ENCODE measurements around the gene CCDC112.

Gene CCDC112

DNA sequence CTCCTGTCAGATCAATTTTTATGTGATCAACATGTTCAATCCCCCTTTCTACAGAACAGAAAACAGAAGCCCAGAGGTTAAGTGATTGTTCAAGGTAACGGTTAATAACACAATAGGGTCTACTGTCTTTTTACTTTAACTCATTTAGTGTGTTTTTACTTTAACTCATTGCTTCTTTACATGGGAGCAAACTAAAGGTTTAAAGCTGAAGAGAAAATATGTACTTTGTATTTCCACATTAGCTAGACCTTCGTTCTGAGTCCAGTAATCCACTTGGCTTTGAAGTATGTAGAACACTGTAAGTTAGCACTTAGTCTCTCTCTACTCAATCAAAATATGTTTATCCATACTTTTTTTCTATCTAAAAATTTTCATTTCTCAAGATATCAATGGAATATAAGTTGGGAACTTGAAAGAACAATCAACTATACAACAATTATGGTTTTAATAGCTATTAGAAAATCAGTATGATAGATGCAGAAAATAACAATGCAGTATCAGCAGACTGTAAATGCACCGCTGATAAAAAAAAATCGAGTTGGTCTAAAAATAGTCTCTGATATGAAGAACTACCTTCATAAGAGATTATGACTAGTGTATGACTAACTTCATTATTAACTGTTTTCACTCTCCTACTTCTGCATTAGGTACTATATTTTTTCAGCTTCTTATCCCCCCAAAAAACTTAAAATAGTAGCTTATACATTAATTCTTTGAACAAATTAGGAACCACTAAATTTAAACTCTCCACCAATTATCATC is 54.4 kb downstream of the CCDC112 start:
- H3K36me3 ChIP-seq (ENCODE audit: insufficient read depth, low read length), result peaks cover 22% of the 10 kb centered on the region
- no peak overlapping the region for H3K9ac ChIP-seq (ENCODE audit: insufficient read length)
- no peak for TF ChIP-seq POLR2AphosphoS5 (IDR thresholded peaks at IDR 0.05; ENCODE audit: borderline replicate concordance, low read depth, low read length)
- TF ChIP-seq FOXP2 (optimal IDR thresholded peaks at IDR 0.05; ENCODE audit: control extremely low read depth, extremely low read length, insufficient read depth), result no peak
- TF ChIP-seq EZH2 (IDR thresholded peaks at IDR 0.05), result no peak
- H3K27ac ChIP-seq, result no peak overlapping the region
- no peak for DNase-seq (ENCODE audit: low read depth, low spot score)
- no peak overlapping the region for H3K4me3 ChIP-seq
- no peaks in the 10 kb centered on the region for H3K9me3 ChIP-seq (ENCODE audit: low read depth, low read length)

DNA sequence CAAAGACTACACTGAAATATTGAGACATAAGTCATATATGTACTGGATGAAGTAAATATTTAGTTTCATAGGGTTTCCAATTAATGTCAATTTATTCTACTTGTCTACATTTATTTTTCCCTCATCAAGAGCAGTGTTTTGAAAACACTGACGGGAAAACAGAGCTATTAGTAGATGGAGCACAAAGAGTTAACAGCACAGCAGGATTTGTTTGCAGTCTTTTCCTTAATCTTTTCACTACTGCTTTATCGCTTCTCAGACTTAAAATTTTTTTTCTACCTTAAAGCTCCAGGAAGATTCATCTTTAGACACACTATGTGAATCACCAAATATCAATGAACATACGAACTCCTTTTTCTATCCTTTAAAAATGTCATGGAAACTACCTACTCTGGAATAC is 59.4 kb downstream of the CCDC112 start:
- H3K27ac ChIP-seq, result no peak overlapping the region
- DNase-seq (ENCODE audit: low read depth, low spot score), result no peak
- TF ChIP-seq EZH2 (IDR thresholded peaks at IDR 0.05), result no peak
- no peak for TF ChIP-seq FOXP2 (optimal IDR thresholded peaks at IDR 0.05; ENCODE audit: control extremely low read depth, extremely low read length, insufficient read depth)
- no peak for TF ChIP-seq POLR2AphosphoS5 (IDR thresholded peaks at IDR 0.05; ENCODE audit: borderline replicate concordance, low read depth, low read length)
- no peak overlapping the region for H3K4me3 ChIP-seq
- H3K9ac ChIP-seq (ENCODE audit: insufficient read length), result no peak overlapping the region
- H3K9me3 ChIP-seq (ENCODE audit: low read depth, low read length), result no peaks in the 10 kb centered on the region
- peaks cover 33% of the 10 kb centered on the region for H3K36me3 ChIP-seq (ENCODE audit: insufficient read depth, low read length)

DNA sequence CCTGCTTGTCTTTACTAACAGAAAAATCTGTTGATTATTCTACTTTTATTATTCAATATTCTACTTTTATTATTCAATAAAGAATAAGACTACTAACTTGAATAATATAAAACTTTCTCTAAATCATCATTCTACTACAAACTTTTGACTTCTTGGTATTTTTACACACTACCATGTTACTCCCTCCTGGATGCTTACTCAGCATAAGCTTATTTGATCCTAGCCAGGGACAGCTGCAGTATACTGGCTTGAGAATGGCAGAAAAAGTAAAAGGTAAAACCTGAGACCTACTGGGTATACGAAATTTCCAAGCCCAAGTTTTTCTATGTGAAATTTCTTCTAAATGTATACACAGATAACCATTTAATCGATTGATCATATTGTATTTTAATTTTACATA is 59.9 kb downstream of the CCDC112 start:
- Histone ChIP-seq H3K27ac (no peak overlapping the region), H3K9me3 (ENCODE audit: low read depth, low read length) (no peaks in the 10 kb centered on the region), H3K9ac (ENCODE audit: insufficient read length) (no peak overlapping the region), H3K36me3 (ENCODE audit: insufficient read depth, low read length) (peaks cover 37% of the 10 kb centered on the region), H3K4me3 (no peak overlapping the region)
- TF ChIP-seq EZH2 (IDR thresholded peaks at IDR 0.05) (no peak), FOXP2 (optimal IDR thresholded peaks at IDR 0.05; ENCODE audit: control extremely low read depth, extremely low read length, insufficient read depth) (no peak), POLR2AphosphoS5 (IDR thresholded peaks at IDR 0.05; ENCODE audit: borderline replicate concordance, low read depth, low read length) (no peak)
- DNase-seq (ENCODE audit: low read depth, low spot score), result no peak

DNA sequence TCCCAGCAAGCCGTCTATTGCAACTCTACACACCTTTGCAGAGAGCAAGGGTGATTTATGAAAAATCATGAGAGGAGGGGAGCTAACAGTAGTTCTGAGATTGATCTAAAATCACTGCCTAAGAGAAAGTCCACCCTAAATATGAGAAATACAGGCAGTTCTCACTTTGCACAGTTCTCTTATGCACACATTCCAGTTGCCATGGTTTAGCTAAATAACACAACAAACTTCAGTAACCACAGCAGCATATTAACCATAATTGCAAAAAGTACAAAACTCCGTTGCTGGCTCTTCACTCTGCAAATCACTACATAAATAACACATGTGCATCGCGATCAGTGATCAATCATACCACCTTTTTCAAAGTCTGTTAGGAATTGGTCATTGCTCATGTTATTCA is 64.9 kb downstream of the CCDC112 start:
- no peak overlapping the region for H3K9ac ChIP-seq (ENCODE audit: insufficient read length)
- H3K27ac ChIP-seq, result no peak overlapping the region
- H3K9me3 ChIP-seq (ENCODE audit: low read depth, low read length), result no peaks in the 10 kb centered on the region
- DNase-seq (ENCODE audit: low read depth, low spot score), result no peak
- no peak overlapping the region for H3K4me3 ChIP-seq
- H3K36me3 ChIP-seq (ENCODE audit: insufficient read depth, low read length), result peaks cover 39% of the 10 kb centered on the region
- TF ChIP-seq EZH2 (IDR thresholded peaks at IDR 0.05), result no peak
- TF ChIP-seq POLR2AphosphoS5 (IDR thresholded peaks at IDR 0.05; ENCODE audit: borderline replicate concordance, low read depth, low read length), result no peak
- TF ChIP-seq FOXP2 (optimal IDR thresholded peaks at IDR 0.05; ENCODE audit: control extremely low read depth, extremely low read length, insufficient read depth), result no peak

DNA sequence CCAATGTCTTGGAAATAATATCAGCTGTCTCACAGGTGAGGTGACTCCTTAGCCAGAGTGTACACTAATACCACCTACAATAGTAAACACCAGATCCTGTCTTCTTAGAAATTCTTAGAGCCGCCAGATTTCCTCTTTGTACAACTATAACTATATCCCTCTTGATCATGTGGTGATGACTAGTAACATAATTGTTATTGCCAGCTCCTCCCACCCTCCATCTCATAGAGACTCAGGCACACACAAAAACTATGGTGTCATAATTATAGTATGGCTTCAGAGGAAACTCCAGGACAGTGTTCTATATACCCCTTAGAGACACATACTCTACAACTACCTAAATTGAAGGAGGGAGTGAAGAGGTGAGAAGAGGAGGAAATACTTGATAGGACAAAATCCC is 66.8 kb downstream of the CCDC112 start:
- no peaks in the 10 kb centered on the region for H3K9me3 ChIP-seq (ENCODE audit: low read depth, low read length)
- TF ChIP-seq EZH2 (IDR thresholded peaks at IDR 0.05), result no peak
- TF ChIP-seq POLR2AphosphoS5 (IDR thresholded peaks at IDR 0.05; ENCODE audit: borderline replicate concordance, low read depth, low read length), result no peak
- no peak for TF ChIP-seq FOXP2 (optimal IDR thresholded peaks at IDR 0.05; ENCODE audit: control extremely low read depth, extremely low read length, insufficient read depth)
- no peak for DNase-seq (ENCODE audit: low read depth, low spot score)
- H3K4me3 ChIP-seq, result no peak overlapping the region
- peaks cover 31% of the 10 kb centered on the region for H3K36me3 ChIP-seq (ENCODE audit: insufficient read depth, low read length)
- H3K9ac ChIP-seq (ENCODE audit: insufficient read length), result no peak overlapping the region
- no peak overlapping the region for H3K27ac ChIP-seq

DNA sequence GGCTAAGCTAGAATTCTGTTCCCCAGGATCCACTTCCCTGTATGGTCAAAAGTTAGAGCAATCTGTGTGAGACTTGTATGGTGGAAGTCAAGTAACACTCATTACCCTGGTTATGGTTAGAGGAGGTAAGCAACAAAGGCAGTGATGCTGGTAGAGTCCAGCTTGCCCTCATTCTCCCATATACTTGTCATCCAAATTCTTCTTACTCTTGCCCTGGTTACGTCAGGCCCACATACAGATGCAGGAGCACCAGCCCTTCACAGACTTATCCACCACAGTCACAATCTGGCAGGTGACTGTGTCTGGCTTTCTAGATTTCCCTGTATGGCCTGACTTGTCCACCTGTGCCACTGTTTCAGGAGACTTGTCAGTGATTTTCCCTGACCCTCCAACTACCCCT is 69.2 kb downstream of the CCDC112 start:
- Histone ChIP-seq H3K9me3 (ENCODE audit: low read depth, low read length) (no peaks in the 10 kb centered on the region), H3K36me3 (ENCODE audit: insufficient read depth, low read length) (peaks cover 38% of the 10 kb centered on the region), H3K4me3 (no peak overlapping the region), H3K27ac (no peak overlapping the region), H3K9ac (ENCODE audit: insufficient read length) (no peak overlapping the region)
- no peak for DNase-seq (ENCODE audit: low read depth, low spot score)
- TF ChIP-seq FOXP2 (optimal IDR thresholded peaks at IDR 0.05; ENCODE audit: control extremely low read depth, extremely low read length, insufficient read depth) (no peak), POLR2AphosphoS5 (IDR thresholded peaks at IDR 0.05; ENCODE audit: borderline replicate concordance, low read depth, low read length) (no peak), EZH2 (IDR thresholded peaks at IDR 0.05) (no peak)
